SU-DHL-6 (cell line): ENCODE measurements around the gene GOLGA7B.
A peak's percentile ranks its signal among the peaks of the same experiment; 100 is the strongest.

ENCODE experiments used
- H2AFZ ChIP-seq: fragments of 200-600 bp; sonication (generic); 2 replicates; pipeline ENCODE4 v1.6.1; 2014; ENCODE audit warnings: low read depth, mild to moderate bottlenecking, moderate library complexity, mixed read lengths, antibody characterized with exemption, low read length; ENCODE audit not compliant: severe bottlenecking
- H3F3A ChIP-seq: fragments of 200-600 bp; shearing (Covaris generic); 2 replicates; pipeline ENCODE4 v1.6.0; 2016; ENCODE audit warnings: antibody characterized with exemption, mild to moderate bottlenecking; ENCODE audit not compliant: insufficient read depth
- H3K27ac ChIP-seq: fragments of 200-600 bp; sonication (generic); 2 replicates; pipeline ENCODE4 v1.5.1; 2016; ENCODE audit warnings: low read depth, mild to moderate bottlenecking, low read length, moderate library complexity, mixed read lengths
- H3K27me3 ChIP-seq: fragments of 200-600 bp; sonication (generic), shearing (Covaris generic); 2 replicates; pipeline ENCODE4 v1.6.0; 2014; ENCODE audit warnings: mild to moderate bottlenecking, low read length
- H3K36me3 ChIP-seq: fragments of 200-600 bp; sonication (generic); 2 replicates; pipeline ENCODE4 v1.6.1; 2014; ENCODE audit warnings: mild to moderate bottlenecking, low read length, mixed read lengths
- H3K4me2 ChIP-seq: fragments of 300-600, 200-600 bp; shearing (Covaris generic), sonication (generic); 2 replicates; pipeline ENCODE4 v1.6.0; 2014; ENCODE audit warnings: low read length, low read depth, mild to moderate bottlenecking; ENCODE audit not compliant: poor library complexity, severe bottlenecking
- H3K4me3 ChIP-seq: fragments of 200-600 bp; sonication (generic); 2 replicates; pipeline ENCODE4 v1.5.1; 2014; ENCODE audit warnings: antibody characterized with exemption, low read length, mild to moderate bottlenecking, mixed read lengths; ENCODE audit not compliant: insufficient read depth, poor library complexity, severe bottlenecking
- H3K79me2 ChIP-seq: fragments of 200-600 bp; sonication (generic); 2 replicates; pipeline ENCODE4 v1.6.1; 2014; ENCODE audit warnings: mild to moderate bottlenecking, low read length, moderate library complexity; ENCODE audit not compliant: insufficient read depth
- H3K9ac ChIP-seq: fragments of 200-600 bp; sonication (generic); 2 replicates; pipeline ENCODE4 v1.7.0; 2014; ENCODE audit warnings: mild to moderate bottlenecking, low read length
- H3K9me2 ChIP-seq: fragments of 200-600 bp; sonication (generic); replicated peaks from 2 replicates; pipeline ENCODE4 v1.6.1; 2014; ENCODE audit warnings: low read length; ENCODE audit not compliant: insufficient read depth
- H3K9me3 ChIP-seq: fragments of 200-600 bp; sonication (generic); 2 replicates; pipeline ENCODE4 v1.6.1; 2014; ENCODE audit warnings: low read length, mixed read lengths; ENCODE audit not compliant: insufficient read depth
- H4K20me1 ChIP-seq: fragments of 200-600 bp; sonication (generic); 2 replicates; pipeline ENCODE4 v1.6.1; 2014; ENCODE audit warnings: low read depth, mild to moderate bottlenecking, antibody characterized with exemption, low read length, moderate library complexity, mixed read lengths
- EZH2phosphoT487 ChIP-seq: fragments of 200-600 bp; sonication (generic), shearing (Covaris generic); conservative IDR thresholded peaks from 2 replicates; pipeline ENCODE4 v1.6.1; 2018; ENCODE audit warnings: mild to moderate bottlenecking, antibody characterized with exemption, low read length, moderate library complexity, mixed read lengths
- TF ChIP-seq, protein P1 (sequence below): fragments of 200-600 bp; sonication (generic); IDR thresholded peaks from one replicate; pipeline ENCODE4 v1.5.1; 2017; ENCODE audit warnings: antibody characterized with exemption, mild to moderate bottlenecking, low read length, moderate library complexity; ENCODE audit not compliant: insufficient read depth, poor library complexity, severe bottlenecking

The GOLGA7B gene

DNA sequence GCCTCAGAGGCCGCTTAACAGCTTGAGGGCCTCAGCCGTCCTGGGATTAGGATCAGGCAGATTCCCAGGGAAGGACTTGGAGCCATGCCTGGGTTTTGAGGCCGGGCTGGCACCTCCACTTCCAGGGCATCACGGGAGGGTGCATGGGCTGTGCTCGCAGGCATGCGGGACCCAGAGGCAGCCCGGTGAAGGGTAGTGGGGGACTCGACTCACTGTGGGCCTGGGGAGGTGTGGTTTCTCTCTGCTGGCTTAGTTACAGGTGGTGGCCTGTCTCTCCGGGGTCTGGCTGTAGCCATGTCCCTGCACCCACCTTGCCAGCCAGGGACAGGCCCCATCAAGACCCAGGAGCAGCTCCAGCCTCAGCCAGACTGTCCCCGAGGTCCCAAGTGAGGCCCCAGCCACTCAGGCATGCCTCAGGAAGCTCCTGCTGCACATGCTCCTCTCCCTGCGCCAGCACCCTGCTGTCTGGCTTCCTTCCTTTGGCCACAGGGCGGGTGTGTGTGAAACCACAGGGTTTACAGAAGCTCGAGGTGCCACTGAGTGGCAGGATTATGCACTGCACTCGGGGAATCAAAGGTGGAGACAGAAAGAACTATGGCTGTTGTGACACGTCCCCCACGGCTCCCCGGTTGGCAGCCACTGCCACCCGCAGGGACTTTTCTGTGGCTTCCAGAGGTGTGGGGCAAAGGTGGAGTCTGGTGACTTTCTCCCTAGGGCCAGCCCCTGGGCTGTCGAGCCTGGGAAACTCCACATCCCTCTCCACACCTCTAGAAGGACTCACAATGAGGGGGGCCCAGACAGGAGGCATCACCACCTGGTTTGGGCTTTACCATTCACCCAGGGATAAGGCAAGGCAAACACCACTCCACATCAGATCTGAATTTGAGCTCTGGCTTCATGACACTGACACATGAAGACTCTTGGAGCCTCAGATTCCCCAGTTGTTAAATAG, 19.7 kb downstream of the GOLGA7B start:
- TF ChIP-seq, protein P1, sequence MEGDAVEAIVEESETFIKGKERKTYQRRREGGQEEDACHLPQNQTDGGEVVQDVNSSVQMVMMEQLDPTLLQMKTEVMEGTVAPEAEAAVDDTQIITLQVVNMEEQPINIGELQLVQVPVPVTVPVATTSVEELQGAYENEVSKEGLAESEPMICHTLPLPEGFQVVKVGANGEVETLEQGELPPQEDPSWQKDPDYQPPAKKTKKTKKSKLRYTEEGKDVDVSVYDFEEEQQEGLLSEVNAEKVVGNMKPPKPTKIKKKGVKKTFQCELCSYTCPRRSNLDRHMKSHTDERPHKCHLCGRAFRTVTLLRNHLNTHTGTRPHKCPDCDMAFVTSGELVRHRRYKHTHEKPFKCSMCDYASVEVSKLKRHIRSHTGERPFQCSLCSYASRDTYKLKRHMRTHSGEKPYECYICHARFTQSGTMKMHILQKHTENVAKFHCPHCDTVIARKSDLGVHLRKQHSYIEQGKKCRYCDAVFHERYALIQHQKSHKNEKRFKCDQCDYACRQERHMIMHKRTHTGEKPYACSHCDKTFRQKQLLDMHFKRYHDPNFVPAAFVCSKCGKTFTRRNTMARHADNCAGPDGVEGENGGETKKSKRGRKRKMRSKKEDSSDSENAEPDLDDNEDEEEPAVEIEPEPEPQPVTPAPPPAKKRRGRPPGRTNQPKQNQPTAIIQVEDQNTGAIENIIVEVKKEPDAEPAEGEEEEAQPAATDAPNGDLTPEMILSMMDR: peak; percentile 72
- TF ChIP-seq EZH2phosphoT487: no peak
- Histone ChIP-seq H3K4me2 (no peak overlapping the region), H3K9me2 (no peaks in the 10 kb centered on the region), H3K9me3 (no peaks in the 10 kb centered on the region), H3K4me3 (no peak overlapping the region), H2AFZ (no peak overlapping the region), H3K36me3 (no peaks in the 10 kb centered on the region), H3K27ac (no peak overlapping the region), H3K79me2 (no peaks in the 10 kb centered on the region), H3K27me3 (no peaks in the 10 kb centered on the region), H3F3A (no peaks in the 10 kb centered on the region), H4K20me1 (no peaks in the 10 kb centered on the region), H3K9ac (no peak overlapping the region)

DNA sequence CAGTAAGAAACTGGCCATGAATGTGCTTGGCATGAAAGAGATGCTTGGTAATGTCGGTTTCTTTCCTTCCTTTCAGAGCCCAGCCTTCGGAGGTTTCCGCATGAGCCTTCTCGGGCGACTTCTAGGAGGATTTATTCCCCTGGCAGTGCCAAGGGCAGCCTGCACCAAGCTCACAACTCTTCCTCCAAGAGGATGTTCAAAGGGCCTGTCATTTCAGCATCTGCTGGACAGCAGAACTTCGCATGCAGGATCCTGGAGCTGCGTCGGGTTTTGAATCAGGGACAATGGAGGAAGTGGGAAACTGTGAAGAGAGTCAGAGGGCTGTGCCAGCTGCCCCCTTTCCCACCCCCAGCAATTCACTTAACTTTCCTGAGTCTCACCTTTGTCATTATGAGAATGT, 21.3 kb downstream of the GOLGA7B start:
- H3K9ac ChIP-seq: no peak overlapping the region
- H3K27ac ChIP-seq: no peak overlapping the region
- no peak overlapping the region for H3K4me3 ChIP-seq
- H4K20me1 ChIP-seq: no peaks in the 10 kb centered on the region
- H3K9me2 ChIP-seq: no peaks in the 10 kb centered on the region
- H3K4me2 ChIP-seq: no peak overlapping the region
- no peaks in the 10 kb centered on the region for H3K9me3 ChIP-seq
- no peak for TF ChIP-seq EZH2phosphoT487
- TF ChIP-seq, protein P1: no peak
- no peaks in the 10 kb centered on the region for H3K36me3 ChIP-seq
- no peaks in the 10 kb centered on the region for H3K27me3 ChIP-seq
- H3K79me2 ChIP-seq: no peaks in the 10 kb centered on the region
- no peaks in the 10 kb centered on the region for H3F3A ChIP-seq
- no peak overlapping the region for H2AFZ ChIP-seq

DNA sequence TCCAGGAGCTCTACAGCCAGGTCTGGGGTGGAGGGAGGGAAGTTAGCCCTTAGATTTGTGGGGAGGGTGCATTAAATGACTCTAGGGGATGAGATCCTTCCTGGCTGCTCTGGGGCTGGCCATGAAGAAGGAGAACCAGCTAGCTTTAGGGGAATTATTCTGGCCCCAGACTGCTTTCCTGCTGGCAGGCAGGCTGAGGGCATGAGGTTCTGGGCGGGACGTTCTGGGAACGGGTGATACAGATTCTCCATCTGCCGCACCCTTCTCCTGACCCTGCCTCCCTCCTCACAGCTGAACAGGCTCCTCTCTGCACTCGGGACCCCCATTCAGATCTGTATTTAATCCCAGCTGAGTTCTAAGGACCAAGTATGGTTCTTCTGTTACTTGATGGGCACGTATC, 23.9 kb downstream of the GOLGA7B start:
- H3K9ac ChIP-seq: no peak overlapping the region

More for the DNA sequence above, 23.9 kb downstream of the GOLGA7B start:
- TF ChIP-seq, protein P1: no peak
- TF ChIP-seq EZH2phosphoT487: no peak
- H3K27ac ChIP-seq: no peak overlapping the region
- no peaks in the 10 kb centered on the region for H3K36me3 ChIP-seq
- H2AFZ ChIP-seq: no peak overlapping the region
- H3K79me2 ChIP-seq: no peaks in the 10 kb centered on the region
- no peaks in the 10 kb centered on the region for H4K20me1 ChIP-seq
- no peaks in the 10 kb centered on the region for H3K9me3 ChIP-seq
- H3K4me2 ChIP-seq: no peak overlapping the region
- H3K4me3 ChIP-seq: no peak overlapping the region
- no peaks in the 10 kb centered on the region for H3K27me3 ChIP-seq
- no peaks in the 10 kb centered on the region for H3F3A ChIP-seq
- no peaks in the 10 kb centered on the region for H3K9me2 ChIP-seq
